Mucosa of descending colon (tissue), 3 donors: ENCODE measurements around the gene PACSIN3. TPM values are rescaled to one million over a fixed set of nuclear protein-coding genes. Genes with fewer than 3 reads are reported as not detected.
A peak's percentile ranks its signal among the peaks of the same experiment; 100 is the strongest.

Source experiments
- ATAC-seq: fragments of 200-7000 bp; cut with Tn5 transposase; one replicate; pipeline ENCODE4 v1.9.1; 2020; ENCODE audit warnings: mild to moderate bottlenecking, moderate library complexity
- DNase-seq, 3 donors: peaks; one replicate each; pipeline ENCODE4 v3.0.0-alpha.2; 2020
- H3K36me3 ChIP-seq: fragments of 200-600 bp; one replicate; pipeline ENCODE4 v1.8.0; 2021; ENCODE audit warnings: low read depth, mild to moderate bottlenecking
- H3K4me1 ChIP-seq: fragments of 200-600 bp; one replicate; pipeline ENCODE4 v1.8.0; 2021; ENCODE audit warnings: low read depth, mild to moderate bottlenecking
- H3K4me3 ChIP-seq: fragments of 200-600 bp; one replicate; pipeline ENCODE4 v1.8.0; 2021; ENCODE audit warnings: mild to moderate bottlenecking
- H3K9me3 ChIP-seq: fragments of 200-600 bp; one replicate; pipeline ENCODE4 v1.8.0; 2021; ENCODE audit warnings: mild to moderate bottlenecking
- CTCF ChIP-seq: fragments of 200-600 bp; IDR thresholded peaks from one replicate; pipeline ENCODE4 v1.8.0; 2022; ENCODE audit warnings: antibody characterized with exemption, mild to moderate bottlenecking
- intact Hi-C, 2 donors: fragments of 100-400 bp; cut with DNase I in 1 of 2; cut with micrococcal nuclease in 1 of 2; formaldehyde crosslinking; loops; one replicate each; pipeline versions ENCODE4 v1.11.0 to v1.11.1; 2022; cut with DNase I, micrococcal nuclease
- long read RNA-seq, 2 donors: library from polyadenylated mRNA; unstranded; transcript quantifications; one replicate each; pipeline ENCODE4 v2.0.0, GENCODE V29; 2019 to 2021
- total RNA-seq, 3 donors: library from RNA; stranded (reverse); fragmentation: NEBNext Ultra II Directional in 2 of 3; extraction: Animal tissue kit (Norgen Biotek cat#: 25700) in 2 of 3; gene quantifications; one replicate each; pipeline versions ENCODE4 v1.2.1 to v1.2.4, GENCODE V29; 2021 to 2023
- donor health status: DM: no; HTN: no; CAD: no; lungs with moderate emphysema.
- donor health status: DM: no; HTN: no; CAD: no.
- donor health status: DM: no; HTN: yes; CAD: no.

Gene PACSIN3
- 10 to 100 TPM in 1 of 3 donors, 1 to 10 TPM in 2; 2.2 to 63.5 (median 5.1) TPM for total RNA-seq
- long read RNA-seq, donor 1, transcript PACSIN3-201 (11 exons, 1,843 nt) = major isoform, 80 of 91 reads
- long read RNA-seq, donor 1, partial matches to known transcripts = 4 of 91 reads
- long read RNA-seq, donor 1, other reads (novel, unspliced or antisense) = 5 of 91 reads
- long read RNA-seq, donor 2, partial matches to known transcripts = 0 of 2 reads
- long read RNA-seq, donor 2, other reads (novel, unspliced or antisense) = 0 of 2 reads

GRCh38 chr11:47186076-47186699 is at the start of gene PACSIN3:
TSS of gene PACSIN3 (minus strand) at chr11:47186434. CDS start at chr11:47182727, 3,707 bp downstream.
- intact Hi-C loops = no loop called here
- no peaks in the 10 kb centered on the region for H3K9me3 ChIP-seq
- DNase-seq (peak in 1 of 3 donors; percentile 59), ATAC-seq (peak; percentile 70)
- H3K36me3 ChIP-seq = no peaks in the 10 kb centered on the region
- H3K4me3 ChIP-seq = peak within 1 kb of the TSS; percentile 22
- H3K4me1 ChIP-seq = peaks cover 19% of the 10 kb centered on the region
- no peak for TF ChIP-seq CTCF

- Histone ChIP-seq H3K4me1 (no peaks in the 10 kb centered on the region), H3K36me3 (no peaks in the 10 kb centered on the region), H3K4me3 (no peak overlapping the region), H3K9me3 (no peaks in the 10 kb centered on the region)
- DNase-seq (no peak), ATAC-seq (no peak)
- TF ChIP-seq CTCF = no peak
- intact Hi-C loops = no loop called here
Observed at GRCh38 chr11:47235163-47235562, 48.9 kb upstream of the PACSIN3 start.

- TF ChIP-seq CTCF = no peak
- DNase-seq = no peak
- intact Hi-C loops = no loop called here
- no peak overlapping the region for H3K4me3 ChIP-seq
- no peaks in the 10 kb centered on the region for H3K36me3 ChIP-seq
- no peaks in the 10 kb centered on the region for H3K9me3 ChIP-seq
- H3K4me1 ChIP-seq = no peaks in the 10 kb centered on the region
- peak; percentile 72 for ATAC-seq
Observed at GRCh38 chr11:47234669-47235100, 48.5 kb upstream of the PACSIN3 start.

- intact Hi-C loops = no loop called here
- Histone ChIP-seq H3K36me3 (no peaks in the 10 kb centered on the region), H3K4me3 (no peak overlapping the region), H3K9me3 (no peaks in the 10 kb centered on the region), H3K4me1 (no peaks in the 10 kb centered on the region)
- DNase-seq = no peak
- peak; percentile 69 for ATAC-seq
- no peak for TF ChIP-seq CTCF
Observed at GRCh38 chr11:47233989-47234668, 47.9 kb upstream of the PACSIN3 start.

GRCh38 chr11:47233051-47233450 is 46.8 kb upstream of the PACSIN3 start:
- ATAC-seq (no peak), DNase-seq (no peak)
- Histone ChIP-seq H3K4me3 (no peak overlapping the region), H3K36me3 (no peaks in the 10 kb centered on the region), H3K4me1 (no peaks in the 10 kb centered on the region), H3K9me3 (no peaks in the 10 kb centered on the region)
- TF ChIP-seq CTCF = no peak
- intact Hi-C loops = no loop called here
